Lung (tissue), 12 donors: ENCODE measurements around the gene FRRS1L. TPM values are rescaled to one million over a fixed set of nuclear protein-coding genes. Genes with fewer than 3 reads are reported as not detected.

Experiments
- ATAC-seq: fragments of 200-7000 bp; cut with Tn5 transposase; one replicate; pipeline ENCODE4 v1.9.1; 2020; ENCODE audit warnings: moderate number of reproducible peaks; ENCODE audit not compliant: insufficient read depth, low FRiP score
- DNase-seq, 3 donors: peaks; one replicate each; pipeline ENCODE4 v3.0.0-alpha.2; 2013 to 2017
- H3K27ac ChIP-seq, 2 donors: one replicate each; pipeline ENCODE4 v1.5.1; 2013; ENCODE audit warnings: mild to moderate bottlenecking in 2 of 2, moderate library complexity in 2 of 2, control low read depth in 1 of 2, inconsistent platforms in 1 of 2, low read depth in 1 of 2, low read length in 1 of 2
- H3K27me3 ChIP-seq, 3 donors: one replicate each; pipeline ENCODE4 v1.5.1; 2013; ENCODE audit warnings: low read length in 2 of 3; ENCODE audit not compliant: control insufficient read depth in 3 of 3, insufficient read depth in 3 of 3
- H3K36me3 ChIP-seq, 4 donors: one replicate each; pipeline ENCODE4 v1.5.1; 2013; ENCODE audit warnings: low read length in 4 of 4, mild to moderate bottlenecking in 1 of 4, moderate library complexity in 1 of 4; ENCODE audit not compliant: control insufficient read depth in 4 of 4, insufficient read depth in 4 of 4
- H3K4me1 ChIP-seq, 5 donors: one replicate each; pipeline ENCODE4 v1.5.1; 2013; ENCODE audit warnings: low read length in 5 of 5, mild to moderate bottlenecking in 2 of 5, moderate library complexity in 1 of 5; ENCODE audit not compliant: control insufficient read depth in 5 of 5, insufficient read depth in 5 of 5
- H3K4me3 ChIP-seq: one replicate; pipeline ENCODE4 v1.5.1; 2013; ENCODE audit warnings: mild to moderate bottlenecking, control low read depth, moderate library complexity
- H3K9ac ChIP-seq, 2 donors: one replicate each; pipeline ENCODE4 v1.5.1; 2013; ENCODE audit warnings: low read length in 2 of 2, control low read depth in 1 of 2; ENCODE audit not compliant: insufficient read depth in 1 of 2
- H3K9me3 ChIP-seq, 4 donors: one replicate each; pipeline ENCODE4 v1.5.1; 2013; ENCODE audit warnings: low read length in 3 of 4, mild to moderate bottlenecking in 1 of 4, moderate library complexity in 1 of 4; ENCODE audit not compliant: control insufficient read depth in 4 of 4, insufficient read depth in 3 of 4
- CTCF ChIP-seq: IDR thresholded peaks from 2 replicates; pipeline ENCODE4 v1.5.1; 2012; ENCODE audit warnings: mild to moderate bottlenecking; ENCODE audit errors: control extremely low read depth, extremely low read depth
- WGBS, 2 donors: extraction: QIAGEN DNeasy Blood & Tissue Kit; methylation state at CpG; one replicate each; pipeline ENCODE4 v1.1.7; 2013; 5-methylcytosine and 5-hydroxymethylcytosine counted together
- polyA plus RNA-seq, 2 donors: library from polyadenylated mRNA; stranded (reverse); fragments of 200-250 nt; gene quantifications; one replicate each; pipeline ENCODE4 v1.2.1, GENCODE V29; 2013
- total RNA-seq, 2 donors: library from RNA; depleted of rRNA in 1 of 2; stranded (reverse); fragments of >200 nt in 1 of 2; gene quantifications; one replicate each; pipeline ENCODE4 v1.2.1, GENCODE V29; 2014 to 2021
- donor health status: control.
- donor health status: control.
- donor health status: Bipolar disorder and iron deficiency.
- donor health status: healthy.
- donor health status: DM: yes; HTN: yes; CAD: no.

FRRS1L gene
- total and polyA plus RNA-seq, 4 donors, result under 0.01 to 1.2 (median 0.03) TPM; not detected in 1

DNA sequence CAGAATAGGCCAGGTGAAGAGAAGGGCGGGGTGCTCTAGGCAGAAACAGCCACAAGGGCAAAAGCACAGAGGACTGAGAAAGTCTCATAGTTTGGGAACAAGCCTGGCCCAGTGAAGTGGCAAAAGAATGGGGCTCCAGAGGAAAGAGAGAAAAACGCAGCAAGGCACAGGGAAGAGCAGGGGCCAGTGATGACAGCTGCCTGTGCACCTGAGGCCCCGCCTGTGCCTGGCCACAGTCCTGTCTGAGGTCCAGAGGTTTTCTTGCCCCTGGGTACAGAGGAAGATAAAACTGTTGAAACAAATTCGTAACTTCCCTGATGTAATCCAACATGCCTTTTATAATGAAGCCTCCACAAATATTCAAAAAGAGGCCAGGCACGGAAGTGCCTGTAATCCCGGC, 22.0 kb downstream of the FRRS1L start:
- DNase-seq (no peak), ATAC-seq (no peak)
- H3K4me3 ChIP-seq, result no peak overlapping the region
- H3K9ac ChIP-seq, result no peak overlapping the region
- WGBS, 2 donors, result 89 to 90% methylated on average over 6 of the region's 6 CpGs
- H3K36me3 ChIP-seq, result no peaks in the 10 kb centered on the region
- H3K9me3 ChIP-seq, result no peaks in the 10 kb centered on the region
- no peak overlapping the region for H3K27ac ChIP-seq
- TF ChIP-seq CTCF, result no peak
- no peaks in the 10 kb centered on the region for H3K27me3 ChIP-seq
- H3K4me1 ChIP-seq, result no peaks in the 10 kb centered on the region

GRCh38 chr9:109143881-109144562, 23.0 kb downstream of the FRRS1L start:
- H3K9ac ChIP-seq, result no peak overlapping the region
- WGBS, 2 donors, result 76 to 77% methylated on average over 5 of the region's 5 CpGs
- H3K27ac ChIP-seq, result no peak overlapping the region
- ATAC-seq (no peak), DNase-seq (no peak)
- TF ChIP-seq CTCF, result no peak
- no peaks in the 10 kb centered on the region for H3K27me3 ChIP-seq
- H3K9me3 ChIP-seq, result no peaks in the 10 kb centered on the region
- H3K4me3 ChIP-seq, result no peak overlapping the region
- H3K4me1 ChIP-seq, result no peaks in the 10 kb centered on the region
- no peaks in the 10 kb centered on the region for H3K36me3 ChIP-seq

DNA sequence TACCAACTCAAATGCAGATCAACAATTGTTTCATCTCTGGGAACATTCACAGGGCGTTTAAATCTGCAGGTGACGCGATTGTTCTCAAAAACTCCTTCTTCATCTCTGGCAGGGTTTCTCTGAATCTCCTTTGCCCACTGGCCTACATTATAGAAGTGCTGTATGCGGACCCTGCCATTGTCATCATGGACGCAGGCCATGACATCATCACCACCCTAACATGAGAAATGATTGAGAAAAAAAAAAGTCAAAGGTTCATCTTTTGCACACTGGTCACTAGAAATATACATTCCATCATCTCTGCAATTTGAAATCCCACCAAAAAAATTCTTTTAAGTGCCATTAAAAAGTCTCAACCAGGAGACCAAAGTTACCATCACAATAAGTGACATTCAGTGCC, 25.7 kb downstream of the FRRS1L start:
- Histone ChIP-seq H3K9ac (no peak overlapping the region), H3K27me3 (no peaks in the 10 kb centered on the region), H3K9me3 (no peaks in the 10 kb centered on the region), H3K36me3 (no peaks in the 10 kb centered on the region), H3K4me1 (no peaks in the 10 kb centered on the region), H3K4me3 (no peak overlapping the region), H3K27ac (no peak overlapping the region)
- no peak for TF ChIP-seq CTCF
- no peak for ATAC-seq
- DNase-seq, result no peak
- 96 to 97% methylated on average over 5 of the region's 5 CpGs for WGBS, 2 donors

DNA sequence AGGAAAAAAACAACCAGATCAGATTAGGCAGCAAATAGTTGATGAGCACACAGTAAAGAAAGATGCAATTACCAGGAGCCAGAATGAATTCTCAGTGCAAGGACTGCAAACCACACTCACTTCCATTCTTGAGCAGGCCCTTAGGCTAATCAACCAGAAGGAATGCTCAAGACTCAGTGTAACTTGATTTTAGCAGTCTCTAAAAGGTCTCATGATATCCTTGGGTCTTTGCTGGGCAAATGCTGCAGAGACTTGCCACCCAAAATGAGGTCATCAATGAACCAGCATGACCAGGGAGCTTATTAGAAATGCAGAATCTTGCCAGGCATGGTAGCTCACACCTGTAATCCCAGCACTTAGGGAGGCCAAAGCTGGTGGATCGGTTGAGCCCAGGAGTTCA, 27.2 kb downstream of the FRRS1L start:
- TF ChIP-seq CTCF, result no peak
- whole genome bisulfite sequencing, 2 donors, result 96 to 100% methylated on average over 1 of the region's 1 CpG
- H3K9ac ChIP-seq, result no peak overlapping the region
- no peaks in the 10 kb centered on the region for H3K27me3 ChIP-seq
- no peak for ATAC-seq
- H3K27ac ChIP-seq, result no peak overlapping the region
- H3K36me3 ChIP-seq, result no peaks in the 10 kb centered on the region
- DNase-seq, result no peak
- H3K4me3 ChIP-seq, result no peak overlapping the region
- H3K4me1 ChIP-seq, result no peaks in the 10 kb centered on the region
- no peaks in the 10 kb centered on the region for H3K9me3 ChIP-seq
